A673 (cell line): ENCODE data around the gene ABHD4. TPM values are rescaled to one million over a fixed set of nuclear protein-coding genes. Genes with fewer than 3 reads are reported as not detected.

ENCODE experiments used
- BruUV-seq: library from RNA; stranded (reverse); fragments of 400-500 nt; replicated peaks from 2 replicates; lab custom pipeline; 2021; lab: Mats Ljungman, UMichigan
- CTCF ChIA-PET: fragments of 300-600 bp; sonication (Branson Sonifier 250); formaldehyde crosslinking; loops from one replicate; lab custom pipeline; 2022; ENCODE audit warnings: antibody characterized with exemption; lab: Charles Lee
- POLR2A ChIA-PET: fragments of 300-600 bp; sonication (Branson Sonifier 250); formaldehyde crosslinking; loops from one replicate; lab custom pipeline; 2022; ENCODE audit warnings: antibody characterized with exemption; ENCODE audit not compliant: low non-redundant PET; lab: Charles Lee
- DNase-seq: peaks from one replicate; pipeline ENCODE4 v3.0.0-alpha.2; 2015; ENCODE audit warnings: low spot score
- H3K27ac ChIP-seq: fragments of 200-600 bp; sonication (generic); 2 replicates; pipeline ENCODE4 v1.5.1; 2016; ENCODE audit warnings: mixed run types, low read depth, mild to moderate bottlenecking, mixed read lengths, antibody characterized with exemption, low read length; ENCODE audit not compliant: poor library complexity, severe bottlenecking
- H3K27me3 ChIP-seq: fragments of 200-600 bp; sonication (generic); replicated peaks from 2 replicates; pipeline ENCODE4 v1.6.1; 2017; ENCODE audit warnings: mixed run types, low read depth, mild to moderate bottlenecking, mixed read lengths, antibody characterized with exemption, low read length; ENCODE audit not compliant: insufficient read depth, poor library complexity
- H3K36me3 ChIP-seq: fragments of 200-600 bp; sonication (generic); 2 replicates; pipeline ENCODE4 v1.6.1; 2016; ENCODE audit warnings: mixed run types, mild to moderate bottlenecking, mixed read lengths, antibody characterized with exemption, low read length; ENCODE audit not compliant: insufficient read depth, poor library complexity, severe bottlenecking
- H3K4me1 ChIP-seq: fragments of 200-600 bp; sonication (generic); 2 replicates; pipeline ENCODE4 v1.6.1; 2017; ENCODE audit warnings: mixed run types, mild to moderate bottlenecking, mixed read lengths, antibody characterized with exemption, low read length; ENCODE audit not compliant: insufficient read depth, poor library complexity, severe bottlenecking
- H3K4me3 ChIP-seq: fragments of 200-600 bp; sonication (generic); 2 replicates; pipeline ENCODE4 v1.5.1; 2016; ENCODE audit warnings: low read depth, mixed run types, mild to moderate bottlenecking, mixed read lengths, low read length; ENCODE audit not compliant: poor library complexity, severe bottlenecking
- H3K9me3 ChIP-seq: fragments of 200-600 bp; sonication (generic); 2 replicates; pipeline ENCODE4 v1.6.1; 2016; ENCODE audit warnings: mixed run types, low read depth, mild to moderate bottlenecking, mixed read lengths, antibody characterized with exemption, low read length; ENCODE audit not compliant: poor library complexity, severe bottlenecking
- EZH2 ChIP-seq: fragments of 200-600 bp; sonication (generic); IDR thresholded peaks from 2 replicates; pipeline ENCODE4 v1.6.1; 2017; ENCODE audit warnings: borderline replicate concordance, low read depth, mild to moderate bottlenecking, mixed read lengths, antibody characterized with exemption, low read length; ENCODE audit not compliant: poor library complexity, severe bottlenecking
- intact Hi-C: fragments of 100-400 bp; cut with micrococcal nuclease; formaldehyde crosslinking; loops from one replicate; pipeline ENCODE4 v1.10.0; 2022; ENCODE audit not compliant: unreplicated experiment
- total RNA-seq: library from RNA; stranded (reverse); gene quantifications from 2 replicates; pipeline ENCODE4 v1.2.3, GENCODE V29; 2021
- TF ChIP-seq, protein P1 (sequence below): fragments of 300-800, 200-600 bp; sonication (generic); conservative IDR thresholded peaks from 2 replicates; pipeline ENCODE4 v1.5.1; 2017; ENCODE audit warnings: low read depth, mild to moderate bottlenecking, antibody characterized with exemption, low read length, moderate library complexity, mixed read lengths

Gene ABHD4
- total RNA-seq, 1 experiment from 2014 or later = 36.6 TPM

DNA sequence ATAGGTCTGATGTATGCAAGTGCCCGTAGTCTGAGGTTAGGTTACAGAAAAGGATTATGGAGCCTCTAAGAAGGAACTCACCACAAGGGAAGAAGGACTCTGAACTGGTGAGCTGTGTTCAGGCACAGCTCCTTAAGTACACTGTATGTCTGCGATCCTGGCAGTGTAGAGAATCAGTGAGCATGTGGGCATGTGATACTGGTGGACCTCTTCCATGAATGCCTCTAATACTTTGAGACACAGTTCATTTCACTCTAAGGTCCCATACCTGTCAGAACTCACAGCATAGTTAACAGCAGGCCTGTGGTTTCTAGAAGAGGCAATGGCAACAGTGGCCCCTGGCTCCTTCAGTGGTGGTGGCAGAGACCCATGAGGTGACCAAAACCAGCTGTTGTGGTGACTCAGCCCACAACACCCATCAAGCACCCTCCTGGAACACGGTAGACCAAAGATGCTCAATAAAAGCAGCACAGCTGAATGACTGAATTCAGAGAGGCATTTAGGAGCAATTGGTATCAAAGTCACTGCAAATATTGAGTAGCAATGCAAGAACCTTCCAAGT is 52.9 kb downstream of the ABHD4 start:
- Histone ChIP-seq H3K4me3 (no peak overlapping the region), H3K9me3 (no peaks in the 10 kb centered on the region), H3K4me1 (peaks cover 9% of the 10 kb centered on the region), H3K36me3 (no peaks in the 10 kb centered on the region), H3K27ac (no peak overlapping the region), H3K27me3 (no peaks in the 10 kb centered on the region)
- BruUV-seq = no TSS peak
- TF ChIP-seq EZH2 = no peak
- TF ChIP-seq, protein P1, sequence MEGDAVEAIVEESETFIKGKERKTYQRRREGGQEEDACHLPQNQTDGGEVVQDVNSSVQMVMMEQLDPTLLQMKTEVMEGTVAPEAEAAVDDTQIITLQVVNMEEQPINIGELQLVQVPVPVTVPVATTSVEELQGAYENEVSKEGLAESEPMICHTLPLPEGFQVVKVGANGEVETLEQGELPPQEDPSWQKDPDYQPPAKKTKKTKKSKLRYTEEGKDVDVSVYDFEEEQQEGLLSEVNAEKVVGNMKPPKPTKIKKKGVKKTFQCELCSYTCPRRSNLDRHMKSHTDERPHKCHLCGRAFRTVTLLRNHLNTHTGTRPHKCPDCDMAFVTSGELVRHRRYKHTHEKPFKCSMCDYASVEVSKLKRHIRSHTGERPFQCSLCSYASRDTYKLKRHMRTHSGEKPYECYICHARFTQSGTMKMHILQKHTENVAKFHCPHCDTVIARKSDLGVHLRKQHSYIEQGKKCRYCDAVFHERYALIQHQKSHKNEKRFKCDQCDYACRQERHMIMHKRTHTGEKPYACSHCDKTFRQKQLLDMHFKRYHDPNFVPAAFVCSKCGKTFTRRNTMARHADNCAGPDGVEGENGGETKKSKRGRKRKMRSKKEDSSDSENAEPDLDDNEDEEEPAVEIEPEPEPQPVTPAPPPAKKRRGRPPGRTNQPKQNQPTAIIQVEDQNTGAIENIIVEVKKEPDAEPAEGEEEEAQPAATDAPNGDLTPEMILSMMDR = no peak
- peak; percentile 41 for DNase-seq
- POLR2A ChIA-PET = interaction anchor here (0.6 to 0.8 kb wide), 2 partner anchors 52 to 200 kb away, joined by 3 to 4 read pairs; no protein-coding TSS in a partner anchor
- intact Hi-C loops = loop anchor here (10.0 kb wide), 1 partner anchor 346 kb away; no protein-coding TSS in a partner anchor
- CTCF ChIA-PET = interaction anchor here (0.5 to 3.7 kb wide), 4 partner anchors 56 to 201 kb away, joined by 3 to 38 read pairs (median 6); no protein-coding TSS in a partner anchor

DNA sequence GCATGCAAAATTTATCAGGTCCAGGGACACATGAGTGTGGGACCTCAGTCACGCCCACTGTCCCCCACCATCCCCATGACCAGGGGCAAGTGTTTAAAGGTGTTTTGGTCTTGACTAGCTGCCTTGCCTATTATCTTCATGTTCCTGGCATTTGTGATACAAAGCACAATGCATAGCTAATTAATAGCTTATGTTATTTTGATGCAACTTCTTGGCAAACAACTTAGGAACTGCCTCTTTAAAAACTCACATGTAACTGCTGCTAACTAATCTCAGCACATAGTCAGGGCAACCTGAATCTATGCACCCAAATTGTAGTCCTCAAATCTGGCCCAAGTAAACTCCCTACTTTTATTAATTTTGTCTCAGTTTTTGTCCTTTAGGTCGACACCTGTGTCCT is 53.5 kb downstream of the ABHD4 start:
- ChIA-PET CTCF (interaction anchor here (0.5 to 3.7 kb wide), 3 partner anchors 81 to 200 kb away, joined by 5 to 38 read pairs (median 7); no protein-coding TSS in a partner anchor), POLR2A (interaction anchor here (0.6 to 0.8 kb wide), 2 partner anchors 53 to 199 kb away, joined by 3 to 4 read pairs; no protein-coding TSS in a partner anchor)
- Histone ChIP-seq H3K27ac (no peak overlapping the region), H3K4me3 (no peak overlapping the region), H3K4me1 (peaks cover 6% of the 10 kb centered on the region), H3K9me3 (no peaks in the 10 kb centered on the region), H3K27me3 (no peaks in the 10 kb centered on the region), H3K36me3 (no peaks in the 10 kb centered on the region)
- BruUV-seq = no TSS peak
- TF ChIP-seq EZH2 = no peak
- TF ChIP-seq, protein P1 = no peak
- intact Hi-C loops = loop anchor here (10.0 kb wide), 1 partner anchor 347 kb away; no protein-coding TSS in a partner anchor
- DNase-seq = no peak

DNA sequence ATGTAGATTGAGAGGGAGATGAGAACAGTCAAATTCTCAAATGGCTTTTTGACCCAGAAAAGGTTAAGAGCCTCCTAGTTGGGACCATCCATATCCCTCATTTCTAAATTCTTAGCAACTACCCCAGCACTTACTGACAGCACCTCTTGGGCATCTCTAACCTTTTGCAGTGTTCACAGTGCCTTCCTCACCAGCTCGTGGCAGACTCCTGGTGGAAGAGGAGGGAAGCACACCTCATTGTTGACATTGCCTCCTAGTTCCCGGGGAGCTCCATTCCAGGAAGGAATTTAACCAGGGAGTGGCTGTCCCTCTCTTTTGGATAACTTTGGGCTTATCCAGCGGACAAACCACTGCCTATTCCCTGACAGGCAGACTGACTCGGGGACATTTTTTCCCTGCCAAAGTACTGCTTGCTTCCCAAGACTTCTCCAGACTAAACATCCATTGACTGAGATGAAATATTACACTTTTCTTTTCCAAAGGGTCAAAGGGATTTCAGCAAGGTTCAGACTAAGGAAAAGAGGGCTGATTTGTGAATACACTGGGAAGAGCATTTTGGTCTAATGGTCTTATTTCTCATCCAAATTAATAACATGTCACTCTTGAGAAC is 55.0 kb downstream of the ABHD4 start:
- ChIA-PET CTCF (interaction anchor here (0.5 to 3.7 kb wide), 10 partner anchors 60 to 305 kb away, joined by 3 to 38 read pairs (median 4); partner anchors contain the start of gene DAD1), POLR2A (no interaction called here)
- TF ChIP-seq EZH2 = no peak
- TF ChIP-seq, protein P1 = peak; percentile 89
- intact Hi-C loops = loop anchor here (1.0 to 10.0 kb wide), 4 partner anchors 83 to 348 kb away; no protein-coding TSS in a partner anchor
- peaks cover 14% of the 10 kb centered on the region for H3K4me1 ChIP-seq
- H3K36me3 ChIP-seq = no peaks in the 10 kb centered on the region
- H3K27me3 ChIP-seq = no peaks in the 10 kb centered on the region
- peak; percentile 80 for DNase-seq
- H3K4me3 ChIP-seq = no peak overlapping the region
- H3K9me3 ChIP-seq = no peaks in the 10 kb centered on the region
- BruUV-seq = no TSS peak
- H3K27ac ChIP-seq = no peak overlapping the region
